Prostate gland (tissue), 2 donors: ENCODE measurements around the gene ADARB2. TPM values are rescaled to one million over a fixed set of nuclear protein-coding genes. Genes with fewer than 3 reads are reported as not detected.

Experiments
- DNase-seq: peaks from one replicate; pipeline ENCODE4 v3.0.0-alpha.2; 2019; ENCODE audit warnings: low spot score
- H3K27ac ChIP-seq, 2 donors: fragments of 200-600 bp; sonication (generic); 2 replicates each; pipeline ENCODE4 v1.5.1; 2017 to 2019
- H3K27me3 ChIP-seq: fragments of 200-600 bp; sonication (generic); replicated peaks from 2 replicates; pipeline ENCODE4 v1.5.1; 2019; ENCODE audit not compliant: insufficient read depth
- H3K36me3 ChIP-seq, 2 donors: fragments of 200-600 bp; sonication (generic); 1 replicate in 1 of 2; 2 replicates in 1 of 2; pipeline versions ENCODE4 v1.5.1 to v1.8.1; 2017 to 2019
- H3K4me1 ChIP-seq: fragments of 200-600 bp; sonication (generic); replicated peaks from 2 replicates; pipeline ENCODE4 v1.5.1; 2019
- H3K4me3 ChIP-seq, 2 donors: fragments of 200-600 bp; sonication (generic); 2 replicates each; pipeline ENCODE4 v1.5.1; 2017 to 2019
- H3K9me3 ChIP-seq: fragments of 200-600 bp; sonication (generic); 2 replicates; pipeline ENCODE4 v1.5.1; 2017
- POLR2A ChIP-seq: fragments of 450-650 bp; IDR thresholded peaks from one replicate; pipeline ENCODE4 v1.6.1; 2016; ENCODE audit warnings: antibody characterized with exemption, mild to moderate bottlenecking
- POLR2AphosphoS5 ChIP-seq: sonication (generic); formaldehyde crosslinking; IDR thresholded peaks from one replicate; pipeline ENCODE4 v1.6.1; 2017; ENCODE audit warnings: antibody characterized with exemption
- WGBS: methylation state at CpG from one replicate; pipeline ENCODE4 v1.1.5; 2018; 5-methylcytosine and 5-hydroxymethylcytosine counted together
- intact Hi-C: fragments of 100-400 bp; cut with DNase I; formaldehyde crosslinking; loops from one replicate; pipeline ENCODE4 v1.14.2; 2022
- total RNA-seq, 2 donors: library from RNA; depleted of rRNA; stranded (reverse); fragments of >200 nt; gene quantifications; one replicate each; pipeline ENCODE4 v1.1.0, GENCODE V29; 2016
- TF ChIP-seq, protein P1 (sequence below), 4 experiments: fragments of 200-600 bp in 2 of 4; fragments of 450-650 bp in 2 of 4; sonication (generic) in 2 of 4; IDR thresholded peaks; 1 replicate in 3 of 4; 2 replicates in 1 of 4; pipeline ENCODE4 v1.5.1; 2016 to 2019; ENCODE audit warnings: antibody characterized with exemption in 4 of 4, mild to moderate bottlenecking in 2 of 4, moderate library complexity in 2 of 4

Gene ADARB2
- total RNA-seq, 2 donors from 2014 or later: 0.36 to 10.5 TPM

DNA sequence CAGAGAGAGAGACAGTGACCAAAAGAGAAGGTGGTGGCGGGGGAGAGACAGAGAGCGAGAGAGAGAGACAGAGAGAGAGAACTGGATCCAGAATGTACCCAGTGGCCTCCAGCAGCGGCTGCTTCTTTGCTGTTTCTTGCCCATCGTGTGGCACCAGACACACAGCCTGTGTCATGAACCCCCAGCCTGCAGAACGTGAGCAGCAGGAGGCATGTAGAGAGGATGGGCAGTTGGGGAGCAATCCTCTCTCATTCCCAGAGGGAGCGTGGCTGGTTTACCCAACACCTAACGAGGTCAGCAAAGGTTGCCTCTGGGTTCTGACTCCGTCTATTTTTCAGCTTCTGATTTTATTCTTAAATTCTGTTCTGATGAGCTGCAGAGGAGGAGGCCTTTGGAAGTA lies 168.1 kb downstream of the ADARB2 start:
- TF ChIP-seq POLR2AphosphoS5: no peak
- TF ChIP-seq, protein P1, sequence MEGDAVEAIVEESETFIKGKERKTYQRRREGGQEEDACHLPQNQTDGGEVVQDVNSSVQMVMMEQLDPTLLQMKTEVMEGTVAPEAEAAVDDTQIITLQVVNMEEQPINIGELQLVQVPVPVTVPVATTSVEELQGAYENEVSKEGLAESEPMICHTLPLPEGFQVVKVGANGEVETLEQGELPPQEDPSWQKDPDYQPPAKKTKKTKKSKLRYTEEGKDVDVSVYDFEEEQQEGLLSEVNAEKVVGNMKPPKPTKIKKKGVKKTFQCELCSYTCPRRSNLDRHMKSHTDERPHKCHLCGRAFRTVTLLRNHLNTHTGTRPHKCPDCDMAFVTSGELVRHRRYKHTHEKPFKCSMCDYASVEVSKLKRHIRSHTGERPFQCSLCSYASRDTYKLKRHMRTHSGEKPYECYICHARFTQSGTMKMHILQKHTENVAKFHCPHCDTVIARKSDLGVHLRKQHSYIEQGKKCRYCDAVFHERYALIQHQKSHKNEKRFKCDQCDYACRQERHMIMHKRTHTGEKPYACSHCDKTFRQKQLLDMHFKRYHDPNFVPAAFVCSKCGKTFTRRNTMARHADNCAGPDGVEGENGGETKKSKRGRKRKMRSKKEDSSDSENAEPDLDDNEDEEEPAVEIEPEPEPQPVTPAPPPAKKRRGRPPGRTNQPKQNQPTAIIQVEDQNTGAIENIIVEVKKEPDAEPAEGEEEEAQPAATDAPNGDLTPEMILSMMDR (IDR thresholded peaks at IDR 0.05): no peak
- no peak for TF ChIP-seq POLR2A
- Histone ChIP-seq H3K27me3 (no peaks in the 10 kb centered on the region), H3K4me3 (no peak overlapping the region), H3K27ac (no peak overlapping the region), H3K36me3 (no peaks in the 10 kb centered on the region), H3K9me3 (no peaks in the 10 kb centered on the region), H3K4me1 (no peaks in the 10 kb centered on the region)
- DNase-seq: no peak
- WGBS: 85% methylated on average over 8 of the region's 8 CpGs
- intact Hi-C loops: no loop called here

DNA sequence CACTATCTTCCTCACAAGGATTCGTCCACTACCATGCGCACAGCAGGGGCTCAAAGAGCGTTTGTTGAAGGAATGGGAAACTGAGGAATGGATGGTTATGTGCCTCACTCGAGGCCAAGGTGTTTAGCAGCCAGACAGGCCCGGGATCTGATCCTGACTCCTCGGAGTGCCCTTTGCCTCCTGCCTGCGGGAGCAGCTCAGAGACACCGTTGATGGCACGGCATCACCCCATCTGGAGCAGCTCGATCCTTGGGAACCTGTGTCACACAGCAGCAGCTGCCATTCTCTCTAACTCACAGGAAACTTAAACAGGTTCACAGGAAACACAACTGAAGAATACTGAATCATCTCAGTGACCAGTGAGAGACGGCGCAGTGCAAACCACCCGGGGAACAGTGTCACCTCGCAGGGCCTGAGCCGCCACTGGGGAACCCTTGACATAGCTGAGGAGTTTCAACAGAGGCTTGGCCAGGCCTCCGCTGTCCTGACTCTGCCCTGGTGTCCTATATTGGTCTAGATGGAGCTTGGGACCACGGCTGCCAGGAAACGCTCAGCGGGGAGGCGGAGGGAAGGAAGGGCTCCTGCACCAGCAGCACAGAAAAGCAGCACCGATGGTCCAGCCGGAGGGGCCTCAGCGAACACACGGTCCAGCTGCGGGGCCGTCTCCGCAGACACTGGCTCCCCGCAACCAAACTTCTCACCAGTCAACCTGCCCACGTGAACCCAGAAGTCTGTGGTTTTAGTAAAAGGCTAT lies 169.4 kb downstream of the ADARB2 start:
- Histone ChIP-seq H3K9me3 (no peaks in the 10 kb centered on the region), H3K4me1 (no peaks in the 10 kb centered on the region), H3K27me3 (no peaks in the 10 kb centered on the region), H3K4me3 (no peak overlapping the region), H3K27ac (no peak overlapping the region), H3K36me3 (no peaks in the 10 kb centered on the region)
- 90% methylated on average over 29 of the region's 29 CpGs for WGBS
- intact Hi-C loops: no loop called here
- no peak for DNase-seq
- no peak for TF ChIP-seq POLR2AphosphoS5
- no peak for TF ChIP-seq POLR2A
- TF ChIP-seq, protein P1 (IDR thresholded peaks at IDR 0.05): no peak

GRCh38 chr10:1567152-1567551 lies 170.2 kb downstream of the ADARB2 start:
- Histone ChIP-seq H3K27me3 (no peaks in the 10 kb centered on the region), H3K4me1 (no peaks in the 10 kb centered on the region), H3K36me3 (no peaks in the 10 kb centered on the region), H3K4me3 (no peak overlapping the region), H3K27ac (no peak overlapping the region), H3K9me3 (no peaks in the 10 kb centered on the region)
- no peak for TF ChIP-seq POLR2A
- TF ChIP-seq, protein P1 (IDR thresholded peaks at IDR 0.05): no peak
- no peak for TF ChIP-seq POLR2AphosphoS5
- intact Hi-C loops: no loop called here
- 85% methylated on average over 7 of the region's 7 CpGs for WGBS
- no peak for DNase-seq

DNA sequence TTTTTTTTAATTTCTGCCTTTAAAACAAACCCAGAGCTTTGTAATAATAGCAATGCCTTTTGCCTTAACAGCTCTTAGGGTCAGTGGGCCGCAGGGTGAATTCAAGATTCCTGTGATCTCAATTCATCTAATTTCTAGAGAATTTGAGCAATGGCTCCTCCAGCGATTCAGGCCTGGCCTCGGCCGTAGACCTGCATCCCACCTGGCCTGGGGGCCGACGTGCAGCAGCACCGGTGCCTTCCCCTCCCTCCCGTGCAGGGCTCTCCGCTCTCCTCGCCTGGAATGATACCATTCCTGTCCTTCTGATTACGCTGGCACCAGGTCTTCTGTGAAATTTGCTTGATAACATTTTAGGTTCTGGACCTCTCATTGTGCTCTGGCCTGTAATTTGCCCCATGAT lies 172.5 kb downstream of the ADARB2 start:
- H3K27me3 ChIP-seq: no peaks in the 10 kb centered on the region
- WGBS: 90% methylated on average over 11 of the region's 11 CpGs
- H3K27ac ChIP-seq: no peak overlapping the region
- no peaks in the 10 kb centered on the region for H3K9me3 ChIP-seq
- no peak overlapping the region for H3K4me3 ChIP-seq
- intact Hi-C loops: no loop called here
- TF ChIP-seq POLR2A (no peak), POLR2AphosphoS5 (no peak)
- TF ChIP-seq, protein P1 (IDR thresholded peaks at IDR 0.05): no peak
- no peak for DNase-seq
- no peaks in the 10 kb centered on the region for H3K36me3 ChIP-seq
- no peaks in the 10 kb centered on the region for H3K4me1 ChIP-seq

DNA sequence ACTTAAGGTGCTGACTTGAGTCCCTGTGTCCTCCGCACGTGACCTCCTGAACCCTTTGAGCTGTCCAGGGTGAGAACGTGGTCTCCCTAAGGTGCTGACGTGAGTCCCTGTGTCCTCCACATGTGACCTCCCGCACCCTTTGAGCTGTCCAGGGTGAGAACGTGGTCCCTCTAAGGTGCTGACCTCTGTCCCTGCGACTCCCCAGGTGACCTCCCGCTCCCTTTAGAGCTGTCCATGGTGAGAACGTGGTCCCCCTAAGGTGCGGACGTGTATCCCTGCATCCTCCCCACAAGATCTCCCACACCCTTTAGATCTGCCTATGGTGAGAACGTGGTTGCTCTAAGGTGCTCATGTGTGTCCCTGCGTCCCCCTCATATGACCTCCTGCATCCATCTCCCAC lies 174.3 kb downstream of the ADARB2 start:
- H3K36me3 ChIP-seq: no peaks in the 10 kb centered on the region
- H3K27ac ChIP-seq: no peak overlapping the region
- no peaks in the 10 kb centered on the region for H3K4me1 ChIP-seq
- no peaks in the 10 kb centered on the region for H3K27me3 ChIP-seq
- no peak for DNase-seq
- no peak overlapping the region for H3K4me3 ChIP-seq
- no peaks in the 10 kb centered on the region for H3K9me3 ChIP-seq
- WGBS: 83% methylated on average over 13 of the region's 13 CpGs
- no peak for TF ChIP-seq POLR2A
- TF ChIP-seq, protein P1 (IDR thresholded peaks at IDR 0.05): no peak
- no peak for TF ChIP-seq POLR2AphosphoS5
- intact Hi-C loops: no loop called here
